H54 (cell line): ENCODE measurements around the gene CCN2.
"Not testable (repeated sequence)": the region's sequence is repeated elsewhere in the genome, so short reads cannot be mapped to it uniquely, and the experiment has no call there.

Source experiments
- DNase-seq: peaks from one replicate; pipeline ENCODE4 v3.0.0; 2011; ENCODE audit warnings: low spot score, mixed read lengths; ENCODE audit not compliant: insufficient read length
- FAIRE-seq: peaks from 3 replicates; lab custom pipeline; 2011; peaks lifted over from hg19 to GRCh38; lab: Jason Lieb, UNC
- POLR2A ChIP-seq: IDR thresholded peaks from 2 replicates; pipeline ENCODE4 v1.6.1; 2011; ENCODE audit warnings: low read depth, mild to moderate bottlenecking, low read length

The CCN2 gene

DNA sequence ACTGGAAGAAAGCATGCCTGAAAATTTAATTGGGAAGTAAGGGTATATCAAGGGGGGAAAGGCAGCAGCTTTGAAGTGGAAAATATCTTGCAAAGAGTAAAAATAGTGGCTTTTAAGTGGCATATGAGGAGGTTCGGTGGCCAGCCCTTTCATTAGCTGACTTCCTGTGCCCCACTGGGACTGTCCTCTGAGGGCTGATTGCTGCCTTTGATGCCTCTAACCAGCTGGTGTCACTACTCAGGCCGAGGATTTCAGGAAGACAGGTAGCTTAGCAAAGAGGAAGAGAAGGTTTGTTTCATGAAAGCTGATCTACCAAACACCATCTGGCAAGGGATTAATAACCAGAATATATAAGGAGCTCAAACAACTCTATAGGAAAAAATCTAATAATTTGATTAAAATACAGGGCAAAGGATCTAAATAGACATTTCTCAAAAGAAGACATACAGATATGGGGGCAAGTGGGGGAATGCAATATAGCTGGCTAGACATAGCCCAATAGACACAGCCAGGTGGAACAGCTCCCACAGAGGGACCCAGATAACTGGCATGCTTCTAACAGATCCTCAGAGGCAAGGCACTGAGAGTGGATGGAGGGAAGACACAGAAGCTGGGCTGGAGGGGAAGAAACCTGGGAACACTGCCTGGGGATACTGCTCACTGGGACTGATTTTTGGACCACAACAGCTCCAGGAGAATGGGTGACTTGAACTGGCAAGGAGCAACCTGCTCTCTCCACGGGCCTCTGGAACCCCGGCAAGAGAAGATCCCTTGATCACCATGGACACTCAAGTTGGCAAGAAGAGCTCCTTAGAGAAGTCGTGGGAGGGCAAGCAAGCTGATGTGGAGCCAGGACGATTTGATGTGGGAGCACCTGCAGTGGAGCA lies 33.2 kb downstream of the CCN2 start:
- no peak for FAIRE-seq
- TF ChIP-seq POLR2A: no peak
- DNase-seq: no peak

DNA sequence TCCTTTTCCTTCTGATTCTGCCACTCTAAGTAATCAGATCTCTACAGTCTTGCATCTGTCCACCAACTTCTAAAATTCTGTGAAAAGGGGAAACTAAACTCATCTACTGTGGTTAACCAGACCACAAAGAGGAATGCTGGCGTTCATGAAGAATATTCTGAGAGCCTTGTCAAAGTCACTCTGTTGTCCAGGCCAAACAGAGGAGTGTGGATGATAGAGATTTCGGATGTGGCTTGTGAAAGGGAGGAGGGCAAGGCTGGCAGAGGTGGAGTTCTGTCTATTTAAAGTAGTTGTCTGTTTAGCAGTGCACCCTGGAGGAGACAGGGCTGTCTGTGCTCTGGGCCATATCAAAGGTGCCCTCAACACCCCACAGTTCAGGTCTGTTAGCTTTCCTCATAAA lies 33.9 kb downstream of the CCN2 start:
- no peak for FAIRE-seq
- no peak for TF ChIP-seq POLR2A
- no peak for DNase-seq

DNA sequence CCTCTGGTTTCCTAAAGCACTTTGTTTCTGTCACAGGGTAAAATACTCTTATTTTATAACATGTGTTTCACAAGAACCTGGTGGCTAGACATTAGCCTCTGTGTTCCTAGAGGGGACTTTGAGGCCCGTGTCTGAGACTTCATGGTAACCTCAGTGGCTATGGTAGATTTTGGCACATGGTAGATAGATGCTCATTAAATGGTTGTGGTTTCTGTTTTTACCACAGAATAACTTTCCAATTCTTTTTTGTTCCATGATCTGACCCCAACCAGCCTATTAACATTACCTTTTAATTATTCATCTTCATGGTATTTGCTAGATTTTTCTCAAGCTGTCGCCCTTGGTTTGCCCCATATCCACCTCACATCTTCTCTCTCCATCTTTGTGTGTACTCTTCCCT lies 34.3 kb downstream of the CCN2 start:
- FAIRE-seq (no peak), DNase-seq (no peak)
- TF ChIP-seq POLR2A: no peak

DNA sequence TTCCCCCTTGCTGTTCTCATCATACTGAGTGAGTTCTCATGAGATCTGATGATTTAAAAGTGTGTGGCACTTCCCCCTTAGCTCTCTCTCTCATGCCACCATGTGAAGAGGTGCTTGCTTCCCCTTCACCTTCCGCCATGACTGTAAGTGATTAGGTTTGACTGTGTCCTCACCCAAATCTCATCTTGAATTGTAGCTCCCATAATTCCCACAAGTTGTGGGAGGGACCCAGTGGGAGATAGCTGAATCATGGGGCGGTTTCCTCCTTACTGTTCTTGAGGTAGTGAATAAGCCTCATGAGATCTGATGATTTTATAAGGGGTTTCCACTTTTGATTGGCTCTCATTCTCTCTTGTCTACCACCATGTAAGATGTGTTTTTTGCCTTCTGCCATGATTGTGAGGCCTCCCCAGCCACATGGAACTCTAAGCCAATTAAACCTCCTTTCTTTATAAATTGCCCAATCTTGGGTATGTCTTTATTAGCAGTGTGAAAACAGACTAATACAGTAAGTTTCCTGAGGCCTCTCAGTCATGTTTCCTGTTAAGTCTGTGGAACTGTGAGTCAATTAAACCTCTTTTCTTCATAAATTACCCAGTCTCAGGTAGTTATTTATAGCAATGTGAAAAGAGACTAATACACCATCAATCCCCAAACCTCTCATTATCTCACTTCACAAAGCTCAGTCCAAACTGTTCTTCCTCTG lies 34.9 kb downstream of the CCN2 start:
- FAIRE-seq, DNase-seq: not testable (repeated sequence)

DNA sequence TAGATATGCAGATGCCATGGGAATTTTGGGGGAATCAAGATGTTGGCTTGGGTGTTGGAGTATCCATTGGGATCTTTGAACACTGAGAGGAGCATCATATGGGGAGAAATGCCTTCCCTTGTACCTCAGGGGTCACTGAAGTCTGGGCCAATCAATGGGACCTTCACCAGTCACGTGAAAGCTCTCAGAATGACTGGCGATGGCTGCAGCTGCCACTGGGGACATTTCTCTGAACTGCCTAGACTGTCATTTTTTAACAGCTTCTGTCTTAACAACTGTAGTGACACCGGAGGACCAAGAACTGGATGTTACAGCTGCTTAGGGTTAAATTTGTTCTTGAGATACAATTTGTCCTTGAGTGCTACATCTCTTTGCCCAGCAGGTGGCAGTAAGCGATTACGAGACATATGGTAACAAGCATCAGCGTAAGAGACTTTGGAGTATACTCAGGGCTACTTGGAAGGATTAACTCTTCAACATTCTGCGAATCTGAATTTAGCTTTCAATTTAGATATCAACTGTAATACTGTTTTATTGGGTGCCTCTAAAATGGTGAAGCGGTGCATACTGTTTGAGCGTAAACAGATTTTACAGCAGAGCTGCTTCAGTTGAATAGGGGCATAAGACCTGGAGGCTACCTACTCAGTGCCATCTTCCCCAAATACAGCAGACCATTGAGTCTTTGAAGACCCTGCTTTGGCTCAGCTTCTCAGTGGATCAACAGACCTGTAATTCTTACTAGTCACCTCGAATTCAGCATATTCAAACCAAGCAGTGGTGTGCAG lies 36.0 kb downstream of the CCN2 start:
- FAIRE-seq (peak; percentile 76), DNase-seq (peak; percentile 17)
- TF ChIP-seq POLR2A: no peak

DNA sequence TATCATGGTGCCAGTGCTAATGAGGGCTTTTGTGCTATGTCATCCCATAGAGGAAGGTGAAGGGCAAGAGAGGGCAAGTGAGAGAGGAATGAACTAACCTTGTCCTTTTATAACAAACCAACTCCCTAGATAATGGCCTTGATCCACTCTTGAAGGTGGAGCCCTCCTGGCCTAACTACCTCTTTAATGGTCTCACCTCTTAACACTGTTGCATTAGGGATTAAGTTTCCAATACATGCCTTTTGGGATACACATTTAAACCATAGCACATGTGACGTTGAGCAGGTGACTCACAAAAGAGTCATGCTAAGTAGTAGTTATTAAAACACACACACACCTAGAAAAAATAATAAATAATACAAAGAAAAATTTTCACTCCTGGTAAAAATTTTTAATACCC lies 36.9 kb downstream of the CCN2 start:
- no peak for TF ChIP-seq POLR2A
- DNase-seq (no peak), FAIRE-seq (no peak)

DNA sequence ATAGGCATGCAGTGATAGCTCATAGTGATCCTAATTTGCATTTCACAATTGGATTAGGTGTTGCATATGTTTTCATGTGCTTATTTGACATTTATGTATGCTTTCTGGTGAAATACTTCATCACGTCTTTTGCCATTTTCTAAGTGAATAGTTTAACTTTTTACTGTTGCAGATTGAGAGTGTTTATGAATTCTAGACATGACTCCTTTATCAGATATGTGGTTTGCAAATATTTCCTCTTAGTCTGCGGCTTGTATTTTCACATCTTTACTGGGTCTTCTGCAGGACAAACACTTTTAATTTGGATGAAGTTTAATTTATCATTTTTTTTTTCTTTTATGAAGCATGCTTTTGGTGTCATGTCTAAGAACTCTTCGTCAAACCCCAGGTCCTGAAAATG lies 39.2 kb downstream of the CCN2 start:
- FAIRE-seq: no peak
- no peak for TF ChIP-seq POLR2A
- DNase-seq: no peak

DNA sequence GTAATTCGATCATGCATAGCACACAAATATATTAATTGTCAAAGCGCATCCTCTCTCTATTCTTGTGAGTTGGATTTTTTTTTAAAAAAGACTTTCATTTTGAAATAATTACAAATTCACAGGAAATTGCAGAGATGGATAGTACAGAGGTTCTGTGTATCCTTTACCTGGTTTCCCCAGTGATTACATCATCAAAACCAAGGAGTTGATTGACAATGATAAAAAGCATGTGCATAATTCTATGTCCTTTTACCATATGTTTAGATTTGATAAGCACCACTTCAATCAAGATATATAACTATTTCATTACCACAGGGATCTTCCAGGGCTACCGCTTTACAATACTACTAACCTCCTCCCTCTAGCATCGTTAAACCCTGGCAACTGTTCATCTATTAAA lies 40.2 kb downstream of the CCN2 start:
- DNase-seq (no peak), FAIRE-seq (no peak)
- TF ChIP-seq POLR2A: no peak

DNA sequence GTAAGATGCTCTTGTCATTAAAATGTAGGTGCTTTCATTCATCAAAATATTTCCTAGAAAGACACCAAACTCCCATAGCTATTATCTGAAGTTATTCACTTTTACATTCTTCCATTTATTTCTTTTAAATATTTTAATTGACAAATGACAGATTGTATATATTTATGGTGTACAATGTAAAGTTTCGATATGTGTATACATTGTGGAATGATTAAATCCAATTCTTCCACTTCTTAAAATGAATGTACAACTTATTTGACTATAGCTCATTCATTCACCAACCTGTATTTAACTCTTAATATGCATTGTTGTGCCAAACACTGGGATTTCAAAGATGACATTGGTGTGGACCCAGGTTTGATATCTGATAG lies 41.0 kb downstream of the CCN2 start:
- TF ChIP-seq POLR2A: no peak
- DNase-seq (no peak), FAIRE-seq (no peak)

DNA sequence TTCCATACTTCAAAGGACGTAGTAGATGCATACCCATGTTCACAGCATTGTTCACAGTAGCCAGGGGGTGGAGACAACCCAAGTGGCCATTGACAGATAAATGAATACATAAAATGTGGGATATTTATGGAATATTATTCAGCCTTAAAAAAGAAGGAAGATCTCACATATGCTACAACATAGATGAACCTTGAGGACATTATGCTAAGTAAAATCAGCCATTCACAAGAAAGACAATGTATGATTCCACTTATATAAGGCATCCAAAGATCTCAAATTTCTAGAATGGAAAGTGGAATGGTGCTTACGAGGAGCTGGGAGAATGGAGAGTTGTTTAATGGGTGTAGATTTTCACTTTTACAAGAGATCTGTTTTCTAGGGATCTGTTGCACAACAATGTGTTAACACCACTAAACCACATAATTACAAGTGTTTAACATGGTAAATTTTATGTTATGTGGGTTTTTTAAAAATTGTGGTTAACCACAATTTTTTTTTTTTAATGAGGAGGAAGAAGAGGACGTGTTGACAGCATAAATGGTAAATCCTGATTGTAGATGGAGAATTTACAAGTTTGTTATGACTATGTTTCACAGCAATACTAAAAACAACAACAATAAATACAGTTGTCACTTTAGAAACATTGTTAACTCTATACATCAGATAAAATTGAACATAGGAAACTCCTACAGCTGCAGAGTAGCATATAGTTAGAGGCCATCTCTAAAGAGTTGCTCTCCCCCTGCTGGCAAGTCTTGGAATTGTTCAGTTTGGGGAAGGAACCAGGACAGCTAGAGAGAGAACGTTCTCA lies 41.6 kb downstream of the CCN2 start:
- no peak for TF ChIP-seq POLR2A
- peak; percentile 5 for DNase-seq
- FAIRE-seq: peak; percentile 50

DNA sequence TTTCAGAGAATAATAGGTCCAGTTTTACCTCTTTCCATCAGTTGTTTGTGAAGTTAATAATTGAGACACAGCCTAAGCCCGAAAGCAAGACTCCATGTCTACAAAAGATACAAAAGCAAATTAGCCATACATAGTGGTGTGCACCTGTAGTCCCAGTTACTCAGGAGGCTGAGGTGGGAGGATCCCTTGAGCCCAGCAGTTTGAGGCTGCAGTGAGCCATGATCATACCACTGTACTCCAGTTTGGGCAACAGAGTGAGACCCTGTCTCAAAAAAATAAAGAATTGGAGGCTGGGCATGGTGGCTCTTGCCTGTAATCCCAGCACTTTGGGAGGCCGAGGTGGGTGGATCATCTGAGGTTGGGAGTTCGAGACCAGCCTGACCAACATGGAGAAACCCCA lies 42.4 kb downstream of the CCN2 start:
- not testable (repeated sequence) for FAIRE-seq, DNase-seq

DNA sequence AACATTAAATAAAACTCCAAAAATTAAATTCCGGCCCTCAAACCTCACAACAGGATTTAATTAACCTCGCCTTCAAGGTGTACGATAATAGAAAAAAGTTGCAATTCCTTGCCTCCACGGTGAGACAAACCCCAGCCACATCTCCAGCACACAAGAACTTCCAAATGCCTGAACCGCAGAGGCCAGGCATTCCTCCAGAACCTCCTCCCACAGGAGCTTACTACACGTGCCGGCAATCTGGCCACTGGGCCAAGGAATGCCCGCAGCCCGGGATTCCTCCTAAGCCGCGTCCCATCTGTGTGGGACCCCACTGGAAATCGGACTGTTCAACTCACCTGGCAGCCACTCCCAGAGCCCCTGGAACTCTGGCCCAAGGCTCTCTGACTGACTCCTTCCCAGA lies 47.4 kb downstream of the CCN2 start:
- FAIRE-seq, DNase-seq: not testable (repeated sequence)

DNA sequence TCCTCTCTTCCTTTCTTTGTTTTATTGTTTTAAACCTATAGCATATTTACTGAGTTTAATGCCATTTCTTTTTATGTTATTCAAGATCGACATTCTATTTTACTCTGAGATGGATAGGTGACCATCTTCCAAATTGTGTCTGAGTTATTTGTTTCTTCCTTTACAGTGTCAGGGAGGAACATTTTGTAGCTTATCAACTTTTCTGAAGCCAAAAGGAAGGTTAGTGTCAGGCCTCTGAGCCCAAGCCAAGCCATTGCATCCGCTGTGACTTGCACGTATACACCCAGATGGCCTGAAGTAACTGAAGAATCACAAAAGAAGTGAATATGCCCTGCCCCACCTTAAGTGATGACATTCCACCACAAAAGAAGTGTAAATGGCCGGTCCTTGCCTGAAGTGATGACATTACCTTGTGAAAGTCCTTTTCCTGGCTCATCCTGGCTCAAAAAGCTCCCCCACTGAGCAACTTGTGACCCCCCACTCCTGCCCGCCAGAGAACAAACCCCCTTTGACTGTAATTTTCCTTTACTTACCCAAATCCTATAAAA lies 49.8 kb downstream of the CCN2 start:
- not testable (repeated sequence) for FAIRE-seq, DNase-seq
